Chondrocyte (in vitro differentiated cells): ENCODE measurements around the gene NAV2. TPM values are rescaled to one million over a fixed set of nuclear protein-coding genes. Genes with fewer than 3 reads are reported as not detected.

Experiments used
- DNase-seq: peaks from one replicate; pipeline ENCODE4 v3.0.0; 2021; ENCODE audit warnings: mixed read lengths, low spot score
- H3K27ac Mint-ChIP-seq: one replicate; pipeline ENCODE4 v1.8.0; 2021; ENCODE audit warnings: mild to moderate bottlenecking, moderate library complexity, mixed read lengths; ENCODE audit not compliant: unreplicated experiment
- H3K27me3 Mint-ChIP-seq: 2 replicates; pipeline ENCODE4 v1.8.0; 2021; ENCODE audit warnings: low read depth, mixed read lengths
- H3K36me3 Mint-ChIP-seq: 2 replicates; pipeline ENCODE4 v1.8.0; 2021; ENCODE audit warnings: low read depth, mixed read lengths
- H3K4me1 Mint-ChIP-seq: 2 replicates; pipeline ENCODE4 v1.8.0; 2021; ENCODE audit warnings: low read depth, mild to moderate bottlenecking, mixed read lengths
- H3K4me3 Mint-ChIP-seq: one replicate; pipeline ENCODE4 v1.8.0; 2021; ENCODE audit warnings: mild to moderate bottlenecking, moderate library complexity, mixed read lengths; ENCODE audit not compliant: unreplicated experiment
- H3K9me3 Mint-ChIP-seq: 2 replicates; pipeline ENCODE4 v1.8.0; 2021; ENCODE audit warnings: low read depth, mixed read lengths
- total RNA-seq: library from RNA; stranded (reverse); gene quantifications from 3 replicates; pipeline ENCODE4 v1.2.1, GENCODE V29; 2021
- TF ChIP-seq, protein P1 (sequence below): fragments of 200-600 bp; sonication (generic); IDR thresholded peaks from 2 replicates; pipeline ENCODE4 v1.5.0; 2021; ENCODE audit warnings: antibody characterized with exemption, mild to moderate bottlenecking, moderate library complexity

NAV2 gene
- total RNA-seq, 1 donor from 2014 or later = 87.0 TPM

DNA sequence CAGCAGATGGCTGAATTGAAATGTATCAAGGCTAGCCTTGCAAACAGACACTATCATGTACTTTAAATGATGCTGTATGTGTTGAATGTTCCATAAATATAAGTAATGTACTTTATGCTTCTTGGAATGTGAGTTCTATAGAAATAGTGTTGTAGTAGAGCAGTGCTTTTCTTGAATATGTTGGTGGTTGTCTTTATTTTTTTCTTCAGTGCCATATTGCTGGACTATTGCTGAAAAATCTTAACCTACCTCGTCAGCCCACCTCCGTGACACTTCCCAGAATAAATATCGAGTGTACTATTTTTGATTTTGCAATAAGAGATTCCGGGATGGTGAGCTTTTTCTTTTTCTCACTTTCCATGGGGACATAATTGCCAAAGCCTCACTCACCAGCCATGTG, 153.9 kb downstream of the NAV2 start:
- H3K27me3 Mint-ChIP-seq = no peaks in the 10 kb centered on the region
- H3K27ac Mint-ChIP-seq = no peak overlapping the region
- TF ChIP-seq, protein P1, sequence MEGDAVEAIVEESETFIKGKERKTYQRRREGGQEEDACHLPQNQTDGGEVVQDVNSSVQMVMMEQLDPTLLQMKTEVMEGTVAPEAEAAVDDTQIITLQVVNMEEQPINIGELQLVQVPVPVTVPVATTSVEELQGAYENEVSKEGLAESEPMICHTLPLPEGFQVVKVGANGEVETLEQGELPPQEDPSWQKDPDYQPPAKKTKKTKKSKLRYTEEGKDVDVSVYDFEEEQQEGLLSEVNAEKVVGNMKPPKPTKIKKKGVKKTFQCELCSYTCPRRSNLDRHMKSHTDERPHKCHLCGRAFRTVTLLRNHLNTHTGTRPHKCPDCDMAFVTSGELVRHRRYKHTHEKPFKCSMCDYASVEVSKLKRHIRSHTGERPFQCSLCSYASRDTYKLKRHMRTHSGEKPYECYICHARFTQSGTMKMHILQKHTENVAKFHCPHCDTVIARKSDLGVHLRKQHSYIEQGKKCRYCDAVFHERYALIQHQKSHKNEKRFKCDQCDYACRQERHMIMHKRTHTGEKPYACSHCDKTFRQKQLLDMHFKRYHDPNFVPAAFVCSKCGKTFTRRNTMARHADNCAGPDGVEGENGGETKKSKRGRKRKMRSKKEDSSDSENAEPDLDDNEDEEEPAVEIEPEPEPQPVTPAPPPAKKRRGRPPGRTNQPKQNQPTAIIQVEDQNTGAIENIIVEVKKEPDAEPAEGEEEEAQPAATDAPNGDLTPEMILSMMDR = no peak
- peaks cover 46% of the 10 kb centered on the region for H3K4me1 Mint-ChIP-seq
- peaks cover 11% of the 10 kb centered on the region for H3K36me3 Mint-ChIP-seq
- no peak for DNase-seq
- H3K4me3 Mint-ChIP-seq = no peak overlapping the region
- H3K9me3 Mint-ChIP-seq = no peaks in the 10 kb centered on the region

DNA sequence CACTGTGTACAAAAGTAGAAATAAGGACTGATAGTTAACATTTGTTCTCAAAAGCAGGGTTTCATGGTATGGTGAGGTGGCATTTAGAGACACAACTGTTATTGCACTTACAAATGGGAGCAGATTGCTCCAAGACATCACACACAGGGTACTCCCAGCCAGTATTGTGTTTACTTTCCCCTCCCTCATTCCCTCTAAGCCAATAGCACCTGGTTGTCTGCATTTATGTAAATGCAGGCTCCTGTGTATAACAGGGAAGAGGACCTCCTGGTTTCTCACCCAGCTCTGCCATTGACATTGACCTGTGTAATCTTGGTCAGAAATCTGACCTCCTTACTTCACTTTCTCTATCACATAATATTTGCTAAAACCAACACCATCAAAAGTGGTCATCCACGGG, 154.4 kb downstream of the NAV2 start:
- TF ChIP-seq, protein P1 = no peak
- H3K9me3 Mint-ChIP-seq = no peaks in the 10 kb centered on the region
- no peaks in the 10 kb centered on the region for H3K27me3 Mint-ChIP-seq
- no peak overlapping the region for H3K4me3 Mint-ChIP-seq
- peaks cover 46% of the 10 kb centered on the region for H3K4me1 Mint-ChIP-seq
- H3K27ac Mint-ChIP-seq = no peak overlapping the region
- DNase-seq = no peak
- peaks cover 13% of the 10 kb centered on the region for H3K36me3 Mint-ChIP-seq

DNA sequence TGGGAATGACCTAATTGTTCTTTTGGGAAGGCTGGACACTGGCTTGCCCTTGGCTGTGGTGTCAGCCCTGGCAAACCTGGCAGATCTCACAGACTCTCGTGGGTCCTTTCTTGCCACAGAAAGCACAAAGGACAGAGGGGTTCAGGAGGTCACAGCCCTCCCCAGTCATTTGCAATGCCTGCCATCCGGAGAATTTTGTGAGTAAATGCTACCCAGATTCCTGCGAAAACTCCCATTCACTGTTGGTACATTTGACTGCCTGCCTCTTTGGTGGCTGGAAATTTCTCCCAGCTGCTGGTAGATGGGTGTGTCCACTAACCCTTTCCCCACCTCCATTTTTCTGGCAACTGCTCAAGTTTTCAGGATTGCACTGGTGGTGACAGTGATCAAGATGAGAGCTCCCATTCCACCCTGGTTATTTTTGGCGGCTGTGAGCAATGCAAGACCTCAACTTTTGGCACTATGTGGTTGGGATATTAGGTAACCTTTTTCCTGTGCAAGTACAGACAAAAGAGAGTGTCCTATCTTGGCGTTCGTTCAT, 155.7 kb downstream of the NAV2 start:
- H3K27me3 Mint-ChIP-seq = no peaks in the 10 kb centered on the region
- H3K9me3 Mint-ChIP-seq = no peaks in the 10 kb centered on the region
- peaks cover 11% of the 10 kb centered on the region for H3K36me3 Mint-ChIP-seq
- H3K4me1 Mint-ChIP-seq = peaks cover 51% of the 10 kb centered on the region
- peak overlapping the region; percentile 62 for H3K27ac Mint-ChIP-seq
- TF ChIP-seq, protein P1 = no peak
- no peak for DNase-seq
- H3K4me3 Mint-ChIP-seq = no peak overlapping the region

DNA sequence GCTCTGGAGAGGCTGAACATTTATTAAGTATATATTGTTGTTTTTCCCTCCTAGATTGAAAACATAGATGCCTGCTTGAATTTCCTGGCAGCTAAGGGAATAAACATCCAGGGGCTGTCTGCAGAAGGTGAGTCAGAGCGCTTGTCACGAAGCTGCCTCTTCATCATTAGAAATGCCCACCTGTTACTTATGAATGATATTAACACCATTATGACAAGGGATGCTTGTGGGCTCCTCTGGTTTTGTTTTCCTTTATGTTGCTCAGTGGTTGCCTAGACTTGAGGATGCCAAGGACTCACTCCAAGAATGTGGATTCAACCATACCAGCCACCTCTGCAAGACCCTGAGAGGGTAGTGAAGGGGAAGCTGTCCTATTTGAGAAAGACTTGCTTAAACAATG, 156.2 kb downstream of the NAV2 start:
- Mint-ChIP-seq H3K27me3 (no peaks in the 10 kb centered on the region), H3K36me3 (peaks cover 8% of the 10 kb centered on the region), H3K9me3 (no peaks in the 10 kb centered on the region), H3K27ac (peak overlapping the region; percentile 62), H3K4me1 (peaks cover 51% of the 10 kb centered on the region), H3K4me3 (no peak overlapping the region)
- TF ChIP-seq, protein P1 = no peak
- no peak for DNase-seq

DNA sequence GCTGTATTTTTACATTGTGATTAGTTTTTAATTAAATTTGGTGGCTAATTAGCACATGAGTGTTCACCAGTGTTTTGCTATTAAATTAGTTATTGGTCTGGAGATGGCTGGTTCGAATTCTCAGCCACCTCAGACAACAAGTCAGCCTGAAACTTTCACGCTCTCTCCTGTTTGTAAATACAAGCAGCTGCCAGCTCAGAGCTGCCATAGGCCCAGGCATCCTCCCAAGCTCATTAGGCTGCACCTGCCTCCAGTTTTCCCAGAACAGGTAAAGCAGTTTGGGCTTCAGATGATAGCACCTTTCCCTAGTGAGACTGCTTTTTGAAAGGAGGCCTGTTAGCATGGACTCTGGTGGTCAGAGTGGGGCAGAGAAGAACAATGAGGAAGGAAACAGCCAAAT, 156.8 kb downstream of the NAV2 start:
- Mint-ChIP-seq H3K4me3 (no peak overlapping the region), H3K27me3 (no peaks in the 10 kb centered on the region), H3K27ac (no peak overlapping the region), H3K4me1 (peaks cover 51% of the 10 kb centered on the region), H3K9me3 (no peaks in the 10 kb centered on the region), H3K36me3 (peaks cover 8% of the 10 kb centered on the region)
- TF ChIP-seq, protein P1 = no peak
- DNase-seq = no peak
